Left kidney (tissue), 2 donors: ENCODE data around the gene STIM1. TPM values are rescaled to one million over a fixed set of nuclear protein-coding genes. Genes with fewer than 3 reads are reported as not detected.
"Not testable (repeated sequence)": the region's sequence is repeated elsewhere in the genome, so short reads cannot be mapped to it uniquely, and the experiment has no call there.

ENCODE experiments used
- DNase-seq: peaks from one replicate; pipeline ENCODE4 v3.0.0-alpha.2; 2013
- polyA plus RNA-seq: library from polyadenylated mRNA; unstranded; fragments of 120-200 nt; gene quantifications from one replicate; pipeline ENCODE4 v1.2.1, GENCODE V29; 2013; ENCODE audit not compliant: insufficient read length

Gene STIM1
- polyA plus RNA-seq, 1 donor, result 37.1 TPM

DNA sequence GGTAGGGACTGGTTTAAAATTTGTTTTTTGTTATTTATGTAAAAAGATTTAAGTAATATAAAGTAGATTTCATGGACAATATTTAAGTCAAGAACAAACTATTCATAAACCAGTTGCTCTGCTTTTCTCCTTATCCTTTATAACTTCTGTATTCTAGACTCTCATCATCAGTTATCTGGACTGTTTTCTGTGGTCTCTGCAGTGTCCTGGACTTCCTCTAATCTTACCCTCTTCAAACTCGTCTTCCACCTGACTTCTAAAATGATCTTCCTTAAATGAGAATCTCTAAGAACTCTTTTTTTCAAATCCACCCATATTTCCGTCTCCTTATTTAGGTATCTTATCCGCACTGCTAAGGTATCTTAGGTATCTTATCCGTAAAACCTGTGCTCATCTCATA is 247.2 kb downstream of the STIM1 start:
- DNase-seq, result no peak

DNA sequence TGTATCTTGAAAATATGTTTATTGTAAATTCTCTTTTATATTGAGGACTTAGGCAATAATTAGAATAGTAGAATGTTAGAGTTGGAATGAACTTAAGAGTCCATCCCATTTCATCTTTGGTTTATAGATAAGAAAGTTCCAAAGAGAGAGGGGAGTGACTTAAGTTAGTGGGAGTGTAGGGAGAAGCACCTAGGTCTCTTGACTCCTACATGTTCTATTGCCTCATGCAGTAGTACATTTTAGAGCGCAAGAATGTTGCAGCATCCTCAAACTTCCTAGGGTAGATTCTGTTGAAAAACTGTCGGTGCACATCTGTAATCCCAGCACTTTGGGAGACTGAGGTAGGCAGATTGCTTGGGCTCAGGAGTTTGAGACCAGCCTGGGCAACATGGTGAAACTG is 247.8 kb downstream of the STIM1 start:
- no peak for DNase-seq

DNA sequence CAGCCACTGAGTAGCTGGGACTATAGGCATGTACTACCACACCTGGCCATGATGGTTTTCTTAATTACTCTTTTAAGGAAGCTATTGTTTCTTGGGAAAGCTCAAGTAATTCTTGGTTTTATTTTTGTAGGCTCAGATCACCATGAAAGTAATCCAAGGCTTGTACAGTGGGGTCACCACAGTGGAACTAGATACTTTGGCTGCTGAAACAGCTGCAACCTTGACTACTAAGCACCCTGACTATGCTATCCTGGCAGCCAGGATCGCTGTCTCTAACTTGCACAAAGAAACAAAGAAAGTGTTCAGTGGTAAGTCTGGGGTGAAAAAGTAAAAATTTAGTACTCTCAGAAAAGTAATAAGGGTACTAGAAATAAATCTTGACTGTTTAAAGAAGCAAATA is 250.5 kb downstream of the STIM1 start:
- DNase-seq, result no peak

DNA sequence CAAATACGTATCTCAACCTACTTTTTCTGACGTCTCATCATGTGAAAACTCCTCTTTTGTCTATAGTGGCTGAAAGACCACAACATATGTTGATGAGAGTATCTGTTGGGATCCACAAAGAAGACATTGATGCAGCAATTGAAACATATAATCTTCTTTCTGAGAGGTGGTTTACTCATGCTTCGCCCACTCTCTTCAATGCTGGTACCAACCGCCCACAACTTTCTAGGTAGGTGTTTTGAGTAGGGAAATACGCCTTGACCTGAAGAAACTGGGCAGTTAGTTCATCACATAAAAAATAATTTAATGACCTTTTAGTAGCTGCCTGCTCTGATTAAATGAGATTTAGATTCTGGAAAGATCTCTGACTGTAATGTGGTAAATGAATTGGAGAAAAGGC is 256.4 kb downstream of the STIM1 start:
- no peak for DNase-seq

DNA sequence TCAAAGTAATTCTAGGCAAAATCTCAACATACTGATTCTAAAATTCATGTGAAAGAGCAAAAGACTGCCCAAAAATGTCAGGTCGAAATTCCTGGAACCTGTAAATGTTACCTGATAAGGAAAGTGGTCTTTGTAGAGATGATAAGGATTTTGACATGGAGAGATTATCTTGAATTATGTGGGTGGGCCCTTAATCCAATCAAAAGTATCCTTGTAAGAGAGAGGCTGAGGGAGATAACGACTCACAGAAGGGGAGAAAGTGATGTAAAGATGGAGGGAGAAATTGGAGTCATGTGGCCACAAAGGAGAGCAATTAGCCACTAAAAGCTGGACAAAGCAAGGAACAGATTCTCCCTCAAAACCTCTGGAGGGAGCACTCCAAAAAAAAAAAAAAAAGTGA is 259.7 kb downstream of the STIM1 start:
- no peak for DNase-seq

DNA sequence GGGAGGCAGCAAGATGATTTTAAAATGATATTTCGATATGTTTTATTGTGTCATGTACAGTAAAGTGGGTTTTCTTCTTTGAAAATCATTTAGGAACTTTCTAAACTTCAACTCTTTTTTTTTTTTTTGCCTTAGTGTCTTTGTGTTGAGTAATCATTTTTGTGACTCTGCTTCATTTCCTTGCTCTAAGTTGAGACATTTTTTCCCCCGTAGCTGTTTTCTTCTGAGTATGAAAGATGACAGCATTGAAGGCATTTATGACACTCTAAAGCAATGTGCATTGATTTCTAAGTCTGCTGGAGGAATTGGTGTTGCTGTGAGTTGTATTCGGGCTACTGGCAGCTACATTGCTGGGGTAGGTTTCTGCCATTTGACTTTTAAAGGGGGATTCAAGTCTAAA is 262.6 kb downstream of the STIM1 start:
- no peak for DNase-seq

DNA sequence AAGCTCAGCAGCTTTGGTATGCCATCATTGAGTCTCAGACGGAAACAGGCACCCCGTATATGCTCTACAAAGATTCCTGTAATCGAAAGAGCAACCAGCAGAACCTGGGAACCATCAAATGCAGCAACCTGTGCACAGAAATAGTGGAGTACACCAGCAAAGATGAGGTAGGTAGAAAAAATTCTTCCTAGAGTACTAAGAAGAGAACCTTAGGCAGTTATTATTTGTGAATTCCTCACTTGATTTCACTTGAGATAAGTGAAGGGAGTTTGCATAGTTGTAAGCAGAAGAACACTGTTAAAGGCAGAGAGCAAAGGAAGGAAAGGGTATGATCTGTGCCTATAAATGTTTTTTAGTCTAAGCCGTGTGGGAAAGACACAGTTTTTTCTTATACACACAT is 267.8 kb downstream of the STIM1 start:
- no peak for DNase-seq

DNA sequence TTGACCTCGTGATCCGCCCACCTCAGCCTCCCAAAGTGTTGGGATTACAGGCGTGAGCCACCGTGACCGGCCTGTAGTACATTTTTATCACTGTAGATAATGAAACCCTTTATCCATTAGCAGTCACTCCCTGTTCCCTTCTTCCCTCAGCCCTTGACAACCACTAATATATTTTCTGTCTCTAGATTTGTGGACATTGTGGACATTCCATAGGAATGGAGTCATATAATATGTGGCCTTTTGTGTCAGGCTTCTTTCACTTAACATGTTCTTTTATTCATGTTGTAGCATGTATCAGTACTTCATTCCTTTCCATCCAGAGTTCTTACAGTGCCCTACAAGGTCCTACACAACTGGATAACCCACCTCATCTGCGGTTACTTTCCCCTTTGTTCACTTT is 269.7 kb downstream of the STIM1 start:
- DNase-seq, result no peak

DNA sequence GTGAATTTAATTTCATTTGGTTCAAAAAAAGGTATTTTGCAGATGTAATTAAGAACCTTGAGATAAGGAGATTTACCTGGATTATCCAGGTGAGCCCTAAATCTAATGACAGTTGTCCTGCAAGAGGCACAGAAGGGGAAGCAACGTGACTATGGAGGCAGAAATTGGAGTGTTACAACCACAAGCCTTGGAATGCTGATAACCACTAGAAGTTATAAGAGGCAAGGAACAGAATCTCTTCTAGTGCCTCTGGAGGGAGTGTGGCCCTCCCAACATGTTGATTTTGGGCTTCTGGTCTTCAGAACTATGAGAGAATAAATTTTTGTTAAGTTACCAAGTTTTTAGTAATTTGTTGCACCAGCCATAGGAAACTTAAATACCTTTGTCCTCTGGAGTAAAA is 271.9 kb downstream of the STIM1 start:
- no peak for DNase-seq

DNA sequence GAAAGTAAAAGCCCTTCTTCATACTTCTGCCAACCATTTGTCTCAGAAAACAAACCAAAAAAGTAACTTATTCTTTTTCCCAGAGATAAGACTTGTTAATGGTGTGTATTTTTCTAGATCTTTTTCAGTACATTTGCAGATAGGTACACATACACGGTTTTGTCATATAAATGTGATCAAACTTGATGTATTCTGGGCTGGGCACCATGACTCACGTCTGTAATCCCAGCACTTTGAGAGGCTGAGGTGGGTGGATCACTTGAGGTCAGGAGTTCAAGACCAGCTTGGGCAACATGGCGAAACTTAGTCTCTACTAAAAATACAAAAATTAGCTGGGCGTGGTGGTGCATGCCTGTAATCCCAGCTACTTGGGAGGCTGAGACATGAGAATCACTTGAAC is 274.8 kb downstream of the STIM1 start:
- not testable (repeated sequence) for DNase-seq

DNA sequence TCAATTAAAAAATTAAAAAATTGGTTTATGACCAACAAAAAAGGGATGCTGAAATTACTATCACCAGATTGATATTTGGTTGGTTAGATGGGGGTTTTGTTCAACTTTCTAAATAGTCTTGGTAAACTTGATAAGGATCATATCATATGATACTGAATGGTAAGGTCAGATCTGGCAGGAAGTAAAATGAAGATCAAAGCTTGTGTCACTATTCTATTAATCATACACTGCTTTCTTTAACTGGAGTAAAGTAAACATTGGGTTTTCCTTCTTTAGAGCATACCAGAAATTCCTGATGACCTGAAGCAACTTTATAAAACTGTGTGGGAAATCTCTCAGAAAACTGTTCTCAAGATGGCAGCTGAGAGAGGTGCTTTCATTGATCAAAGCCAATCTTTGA is 279.3 kb downstream of the STIM1 start:
- no peak for DNase-seq

DNA sequence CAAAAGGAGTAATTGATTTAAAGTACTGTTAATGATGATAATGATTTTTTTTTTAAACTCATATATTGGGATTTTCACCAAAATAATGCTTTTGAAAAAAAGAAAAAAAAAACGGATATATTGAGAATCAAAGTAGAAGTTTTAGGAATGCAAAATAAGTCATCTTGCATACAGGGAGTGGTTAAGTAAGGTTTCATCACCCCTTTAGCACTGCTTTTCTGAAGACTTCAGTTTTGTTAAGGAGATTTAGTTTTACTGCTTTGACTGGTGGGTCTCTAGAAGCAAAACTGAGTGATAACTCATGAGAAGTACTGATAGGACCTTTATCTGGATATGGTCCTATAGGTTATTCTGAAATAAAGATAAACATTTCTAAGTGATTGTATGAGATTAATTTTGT is 283.0 kb downstream of the STIM1 start:
- no peak for DNase-seq

DNA sequence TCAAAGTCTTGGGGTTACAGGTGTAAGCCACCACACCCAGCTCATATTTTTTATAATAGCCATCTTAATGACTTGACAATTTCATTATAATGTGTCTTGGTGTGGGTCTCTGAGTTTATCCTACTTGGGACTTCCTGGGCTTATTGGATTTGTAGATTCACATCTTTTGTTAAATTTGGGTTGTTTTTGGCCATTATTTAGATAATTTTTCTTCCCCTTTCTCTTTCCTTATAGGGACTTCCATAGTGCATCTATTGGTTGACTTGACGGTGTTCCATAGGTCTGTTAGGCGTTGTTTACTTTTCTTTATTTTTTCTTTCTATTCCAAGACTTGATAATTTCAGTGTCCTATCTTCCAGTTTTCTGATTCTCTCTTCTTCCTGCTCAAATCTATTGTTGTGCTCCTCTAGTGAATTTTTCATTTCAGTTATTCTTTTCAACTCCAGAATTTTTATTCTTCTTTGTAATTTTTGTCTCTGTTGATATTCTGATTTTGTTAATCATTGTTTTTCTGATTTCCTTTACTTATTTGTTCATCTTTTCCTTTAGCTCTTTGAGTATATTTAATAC is 284.7 kb downstream of the STIM1 start:
- DNase-seq, result no peak

Other genes with a start within 250 kb of the STIM1 start
- 4.1 TPM for gene ART5, start 213.7 kb upstream of the STIM1 start, polyA plus RNA-seq
- 0.38 TPM for gene ART1, start 210.5 kb upstream of the STIM1 start, polyA plus RNA-seq
- gene CHRNA10, start 184.3 kb upstream of the STIM1 start, polyA plus RNA-seq, result 2.9 TPM
- gene NUP98, start 58.1 kb upstream of the STIM1 start, polyA plus RNA-seq, result 78.0 TPM
- gene PGAP2, start 47.1 kb upstream of the STIM1 start, polyA plus RNA-seq, result 48.7 TPM
- gene RHOG, start 14.7 kb upstream of the STIM1 start, polyA plus RNA-seq, result 19.4 TPM
- gene RRM1, start 239.1 kb downstream of the STIM1 start, polyA plus RNA-seq, result 100 TPM